ENCODE measurements around the gene ASAH2. TPM values are rescaled to one million over a fixed set of nuclear protein-coding genes. Genes with fewer than 3 reads are reported as not detected.
"Not testable (repeated sequence)": the region's sequence is repeated elsewhere in the genome, so short reads cannot be mapped to it uniquely, and the experiment has no call there.

Gene ASAH2
- total RNA-seq, 1 donor from 2014 or later: 1.3 TPM

- intact Hi-C loops (cut with micrococcal nuclease): loop anchor here (5.0 kb wide), 1 partner anchor 376 kb away; no protein-coding TSS in a partner anchor
Measured at GRCh38 chr10:50260791-50261281, 9.5 kb upstream of the ASAH2 start.

- intact Hi-C loops (cut with micrococcal nuclease): no loop called here
Measured at GRCh38 chr10:50254479-50254878, 3.2 kb upstream of the ASAH2 start.

GRCh38 chr10:50250096-50250854 is 1.0 kb downstream of the ASAH2 start:
- intact Hi-C loops (cut with micrococcal nuclease): no loop called here

DNA sequence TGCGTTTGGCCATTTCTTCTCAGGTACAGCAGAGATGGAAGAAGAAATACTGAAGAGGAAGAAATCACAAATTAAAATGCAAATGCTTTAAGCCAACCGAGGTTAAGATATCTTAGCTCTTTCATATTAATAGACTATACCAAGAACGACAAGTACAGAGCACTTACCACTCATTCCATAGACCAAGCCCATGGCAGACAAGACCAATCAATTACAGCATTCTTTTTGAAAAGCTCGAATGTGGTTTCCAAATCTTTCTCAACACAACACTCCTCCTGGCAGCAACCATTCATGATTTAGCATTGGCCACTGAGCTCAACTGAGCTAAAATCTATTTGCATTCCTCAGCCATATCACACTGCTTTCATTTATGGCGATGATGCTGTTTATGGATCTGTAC is 2.7 kb downstream of the ASAH2 start:
- intact Hi-C loops (cut with micrococcal nuclease): no loop called here

GRCh38 chr10:50248062-50248461 is 3.3 kb downstream of the ASAH2 start:
- intact Hi-C loops (cut with micrococcal nuclease): no loop called here

GRCh38 chr10:50244201-50244600 is 7.1 kb downstream of the ASAH2 start:
- intact Hi-C loops (cut with micrococcal nuclease): no loop called here

DNA sequence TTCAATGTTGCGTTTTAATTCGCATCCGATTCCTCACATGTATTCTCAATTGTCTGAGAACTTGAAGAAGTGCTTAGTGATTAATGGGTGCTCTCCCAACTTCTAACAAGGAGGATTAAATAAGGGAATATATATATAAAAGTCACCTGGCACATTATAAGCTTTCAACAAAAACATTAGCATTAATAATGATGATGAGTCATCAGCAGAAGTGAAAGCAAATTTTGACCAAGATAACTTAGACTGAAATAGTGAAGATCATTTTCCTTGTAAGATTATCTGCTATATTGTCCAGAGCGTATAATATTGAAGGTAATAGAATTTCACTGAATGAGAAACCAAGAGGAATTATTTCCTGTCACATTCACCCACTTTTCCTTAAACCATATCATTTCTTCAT is 8.5 kb downstream of the ASAH2 start:
- intact Hi-C loops (cut with micrococcal nuclease): no loop called here

- intact Hi-C loops (cut with micrococcal nuclease): not testable (repeated sequence)
Measured at GRCh38 chr10:50241478-50241877, 9.8 kb downstream of the ASAH2 start.

- intact Hi-C loops (cut with micrococcal nuclease): no loop called here
Measured at GRCh38 chr10:50234486-50234885, 16.8 kb downstream of the ASAH2 start.

- intact Hi-C loops (cut with micrococcal nuclease): no loop called here
Measured at GRCh38 chr10:50232261-50232639, 19.1 kb downstream of the ASAH2 start.

DNA sequence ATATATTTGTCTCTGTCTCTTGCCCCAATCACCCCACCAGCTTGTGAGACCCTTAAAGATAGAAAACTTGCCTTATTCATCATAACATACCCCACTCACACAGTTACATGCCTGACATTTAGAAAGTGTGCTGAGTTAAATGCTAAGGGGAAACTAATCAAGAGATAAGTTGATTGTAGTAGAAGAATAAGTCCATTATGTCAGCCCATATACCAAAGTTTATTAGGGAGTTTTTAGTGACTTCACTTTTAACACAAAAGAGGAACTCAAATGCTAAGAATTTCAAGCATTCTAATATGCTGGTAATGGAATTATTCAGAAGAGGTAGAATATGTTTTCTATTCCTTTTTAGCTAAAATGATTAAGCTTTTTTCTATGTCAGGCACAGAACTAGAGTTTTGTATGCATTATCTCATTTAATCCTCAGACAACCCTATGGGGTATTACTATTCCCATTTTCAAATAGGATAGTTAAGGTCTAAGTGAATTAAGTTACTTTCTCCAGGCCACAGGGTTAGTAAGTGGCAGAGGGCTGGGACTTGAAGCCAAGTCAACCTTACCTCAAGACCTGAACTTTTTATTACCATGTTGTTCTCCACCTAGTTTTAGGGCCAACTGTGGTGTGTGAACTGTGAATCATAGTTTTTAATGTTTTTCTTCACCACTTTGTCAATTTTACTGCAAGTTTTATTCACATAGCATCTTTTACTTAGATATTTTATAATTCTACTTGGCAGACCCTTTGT is 19.6 kb downstream of the ASAH2 start:
- intact Hi-C loops (cut with micrococcal nuclease): no loop called here

DNA sequence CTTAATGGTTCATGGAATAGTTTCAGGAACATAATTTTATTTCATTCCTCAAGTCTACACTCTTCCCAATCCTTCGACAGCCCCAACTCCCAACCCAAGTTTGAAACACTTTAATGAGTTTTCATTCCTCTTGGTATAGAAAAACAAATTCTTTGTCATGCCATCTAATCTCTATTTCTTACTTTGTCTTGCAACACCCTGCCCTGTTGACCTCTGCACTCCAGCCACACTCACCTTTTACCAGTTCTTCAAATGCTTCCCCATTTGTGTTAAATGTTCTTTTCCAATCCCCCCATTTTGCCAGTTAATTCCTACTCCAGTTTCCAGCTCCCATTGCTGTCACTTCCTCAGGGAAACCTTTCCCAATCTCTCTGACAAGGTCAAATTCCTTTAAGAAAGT is 21.9 kb downstream of the ASAH2 start:
- intact Hi-C loops (cut with micrococcal nuclease): no loop called here

DNA sequence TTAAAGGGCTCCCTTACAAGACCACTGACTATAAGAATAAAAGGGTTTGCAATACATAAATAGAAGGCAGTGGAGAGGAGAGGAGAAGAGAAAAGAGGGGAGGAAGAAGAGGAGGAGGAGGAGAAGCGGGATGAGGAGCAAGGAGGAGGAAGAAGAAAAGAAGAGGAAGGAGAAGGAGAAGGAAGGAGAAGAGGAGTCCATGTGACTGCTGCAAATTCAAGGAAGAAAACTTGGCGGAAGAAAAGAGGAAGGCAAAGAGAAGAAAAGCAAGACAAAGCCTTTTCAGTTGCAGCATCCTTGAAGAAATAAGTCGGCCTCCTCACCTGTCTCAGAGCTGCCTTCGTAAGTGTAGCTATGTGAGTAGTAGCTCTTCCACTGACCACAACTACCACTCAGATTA is 22.6 kb downstream of the ASAH2 start:
- intact Hi-C loops (cut with micrococcal nuclease): no loop called here

DNA sequence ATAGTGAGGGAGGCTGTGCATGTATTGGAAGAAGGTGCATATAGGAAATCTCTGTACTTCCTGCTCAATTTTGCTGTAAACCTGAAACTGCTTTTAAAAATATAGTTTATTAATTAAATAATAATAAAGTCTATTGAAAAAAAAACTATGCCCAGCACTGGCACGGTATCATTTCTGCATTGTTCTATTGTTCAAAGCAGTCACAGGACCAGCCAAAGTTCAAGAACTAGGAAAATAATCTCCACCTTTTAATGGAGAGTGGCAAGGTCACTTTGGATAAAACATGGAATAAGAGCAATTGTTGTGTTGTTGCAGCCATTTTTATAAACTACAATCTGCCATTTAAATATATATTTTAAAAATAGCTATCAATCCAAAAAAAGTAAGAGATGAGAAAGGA is 24.7 kb downstream of the ASAH2 start:
- intact Hi-C loops (cut with micrococcal nuclease): no loop called here

DNA sequence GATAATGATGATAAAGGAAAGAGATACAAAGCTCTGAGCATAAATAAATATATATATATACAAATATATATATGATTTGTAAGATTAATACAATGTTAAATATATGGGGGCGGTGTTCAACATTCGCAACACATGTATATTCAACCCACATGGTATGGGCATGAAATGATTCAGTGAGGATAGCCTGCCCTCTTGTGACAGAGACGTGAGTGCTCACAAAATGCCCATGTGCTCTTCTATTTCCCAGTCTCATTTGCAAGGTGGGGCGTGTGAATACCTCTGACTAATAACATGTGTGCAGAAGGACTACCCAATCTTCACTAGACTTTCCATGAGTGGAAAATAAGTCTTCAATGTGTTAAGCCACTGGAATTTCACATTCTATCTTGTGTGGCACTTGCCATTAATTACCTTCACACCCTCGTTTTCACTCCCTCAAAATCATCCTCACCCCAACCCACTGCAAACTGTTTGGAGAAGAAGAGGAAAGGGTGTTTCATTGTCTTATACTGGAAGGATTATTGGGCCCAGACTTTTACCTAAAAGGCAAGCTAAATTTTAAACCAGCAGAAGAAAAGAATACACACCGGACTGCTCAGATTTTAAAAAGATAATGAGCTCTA is 26.9 kb downstream of the ASAH2 start:
- intact Hi-C loops (cut with micrococcal nuclease): loop anchor here (2.0 kb wide), 1 partner anchor 630 kb away; no protein-coding TSS in a partner anchor

DNA sequence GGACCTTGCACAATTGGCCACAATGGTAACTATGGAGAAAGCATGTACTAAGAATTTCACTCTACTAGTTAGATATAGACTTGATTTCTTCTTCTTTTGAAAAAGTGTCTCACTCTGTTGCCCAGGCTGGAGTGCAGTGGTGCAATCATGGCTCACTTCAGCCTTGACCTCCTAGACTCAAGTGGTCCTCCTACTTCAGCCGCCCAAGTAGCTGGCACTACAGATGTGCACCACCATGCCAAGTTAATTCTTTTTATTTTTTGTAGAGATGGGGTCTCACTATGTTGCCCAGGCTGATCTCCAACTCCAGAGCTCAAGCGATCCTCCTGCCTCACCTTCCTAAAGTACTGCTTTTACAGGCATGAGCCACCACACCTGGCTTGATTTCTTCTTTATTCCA is 29.1 kb downstream of the ASAH2 start:
- intact Hi-C loops (cut with micrococcal nuclease): no loop called here

DNA sequence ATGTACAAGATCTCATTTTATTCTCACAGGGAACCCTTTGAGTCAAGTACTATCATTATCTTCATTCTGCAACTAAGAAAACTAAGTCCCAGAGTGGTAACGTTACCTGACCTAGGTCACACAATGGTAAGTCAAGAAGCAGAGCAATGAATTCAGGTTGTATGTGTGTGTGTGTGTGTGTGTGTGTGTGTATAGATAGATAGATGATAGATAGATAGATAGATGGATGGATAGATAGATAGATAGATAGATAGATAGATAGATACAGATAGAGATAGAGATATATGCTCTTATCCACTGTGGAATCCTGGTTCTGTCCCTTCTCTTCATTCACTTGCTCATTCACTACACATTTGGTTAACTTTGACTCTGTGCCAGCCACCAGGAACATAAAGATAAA is 29.8 kb downstream of the ASAH2 start:
- intact Hi-C loops (cut with micrococcal nuclease): no loop called here

DNA sequence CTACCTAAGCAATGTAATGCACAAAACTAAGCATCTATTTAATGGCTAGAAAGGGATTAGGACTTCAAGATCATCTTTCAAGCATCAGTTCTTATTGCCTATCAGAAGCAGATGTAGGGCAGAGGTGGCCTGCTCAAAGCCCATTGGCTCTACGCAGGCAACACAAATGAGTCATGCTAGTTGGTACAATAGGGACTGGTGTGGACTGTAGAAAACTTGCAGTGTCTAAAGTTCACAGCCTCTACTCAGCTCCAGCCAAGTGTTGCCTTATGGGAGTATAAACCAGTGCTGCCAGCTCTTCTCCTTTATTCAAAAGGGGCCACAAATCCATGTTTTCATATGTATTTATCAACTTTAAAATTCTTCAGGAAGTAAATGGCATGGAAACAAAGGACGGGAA is 31.7 kb downstream of the ASAH2 start:
- intact Hi-C loops (cut with micrococcal nuclease): no loop called here

GRCh38 chr10:50219200-50219599 is 32.1 kb downstream of the ASAH2 start:
- intact Hi-C loops (cut with micrococcal nuclease): no loop called here

- intact Hi-C loops (cut with micrococcal nuclease): no loop called here
Measured at GRCh38 chr10:50216894-50217293, 34.4 kb downstream of the ASAH2 start.

DNA sequence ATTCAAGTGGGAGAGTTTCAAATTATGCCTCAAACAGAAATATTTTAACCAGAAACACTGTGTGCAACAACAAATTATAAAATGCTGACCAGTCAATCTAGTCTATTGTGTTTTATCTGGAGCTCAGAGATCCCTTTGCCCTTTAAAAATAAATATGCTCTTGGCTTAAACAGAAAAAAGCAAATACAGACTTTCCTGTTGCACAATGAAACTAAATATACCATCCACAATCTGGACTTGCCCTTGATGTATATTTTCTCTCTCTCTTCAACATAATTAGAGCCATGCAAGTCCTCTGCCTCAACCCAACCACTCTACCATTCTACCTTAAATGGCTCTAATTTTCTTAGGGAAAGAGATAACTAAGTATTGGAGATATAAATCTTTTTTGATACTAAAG is 34.9 kb downstream of the ASAH2 start:
- intact Hi-C loops (cut with micrococcal nuclease): no loop called here

DNA sequence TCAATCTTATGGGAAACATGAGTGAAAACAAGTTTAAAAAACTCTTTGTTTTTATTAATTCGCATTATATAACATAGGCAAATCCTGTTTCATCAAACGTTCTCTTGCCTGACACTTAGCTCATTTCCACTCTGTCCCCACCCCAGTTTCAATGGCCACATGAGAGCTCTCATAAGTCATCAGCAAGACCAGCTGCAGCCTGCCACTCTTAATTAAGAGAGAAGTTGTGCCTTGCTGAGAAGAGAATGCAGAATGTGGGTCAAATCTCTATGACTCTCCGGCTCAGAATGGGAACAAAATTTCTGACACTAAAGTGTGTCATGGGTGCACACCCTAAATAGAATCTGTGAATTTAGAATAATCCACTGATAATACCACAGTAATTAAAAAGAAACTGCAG is 39.6 kb downstream of the ASAH2 start:
- intact Hi-C loops (cut with micrococcal nuclease): no loop called here
